ENCODE data around the gene SLC30A5. TPM values are rescaled to one million over a fixed set of nuclear protein-coding genes. Genes with fewer than 3 reads are reported as not detected.

SLC30A5 gene
- total and polyA plus RNA-seq, 2 of the 13 experiments (the other 11 are each of a cell fraction or from before 2014, with no cell fraction given): 46.0 to 53.6 TPM

DNA sequence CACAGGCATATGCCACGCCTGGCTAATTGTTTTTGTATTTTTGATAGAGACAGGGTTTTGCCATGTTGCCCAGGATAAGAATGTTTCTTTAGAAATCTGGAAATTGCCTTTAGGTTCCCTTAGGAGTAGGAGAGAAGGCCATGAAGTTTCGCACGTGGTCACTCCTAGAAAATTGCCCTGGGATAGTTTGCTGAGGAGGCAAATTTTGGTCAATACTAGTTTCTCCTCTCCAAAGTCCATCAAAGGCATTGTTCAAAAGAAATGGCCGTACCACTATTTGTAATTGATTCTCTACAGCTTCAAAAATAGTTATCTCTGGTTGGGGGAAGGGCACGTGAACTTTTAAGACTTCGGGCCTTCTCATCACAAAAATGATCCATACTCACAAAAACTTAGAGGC, 845 bp upstream of the SLC30A5 start (continued):
- no peak for TF ChIP-seq ZNF83 (CRISPR knock-in tag; IDR thresholded peaks at IDR 0.05; ENCODE audit: borderline replicate concordance)
- TF ChIP-seq MTA3 (CRISPR knock-in tag; IDR thresholded peaks at IDR 0.05): no peak

- Histone ChIP-seq H3K4me2 (ENCODE audit: low read depth, low read length) (no peak overlapping the region), H3K4me3 (replicated peaks in 1 of 3; ENCODE audit: insufficient read depth in 1 of 3, low read depth in 2 of 3, low read length in 3 of 3) (no peak overlapping the region), H3K27me3 (ENCODE audit: control insufficient read depth in 1 of 2, insufficient read depth in 2 of 2, low read length in 2 of 2) (no peaks in the 10 kb centered on the region), H3K4me1 (ENCODE audit: insufficient read depth, low read length) (peaks cover 28% of the 10 kb centered on the region), H2AFZ (ENCODE audit: low read length) (no peak overlapping the region), H3K79me2 (ENCODE audit: insufficient read depth, low read length) (peaks cover 28% of the 10 kb centered on the region), H3K36me3 (replicated peaks in 1 of 2; ENCODE audit: control insufficient read depth in 1 of 2, insufficient read depth in 2 of 2, low read length in 2 of 2) (peaks cover 3 to 14% of the 10 kb centered on the region in 2 experiments; a peak in 1 of 5 replicates), H3K9ac (ENCODE audit: insufficient read depth, low read depth, low read length) (no peak overlapping the region), H3K27ac (ENCODE audit: extremely low read length, insufficient read depth, low read length) (no peak overlapping the region), H4K20me1 (ENCODE audit: insufficient read depth, low read length) (no peaks in the 10 kb centered on the region; the same call in 1 of the 2 replicates), H3K9me3 (ENCODE audit: low read length) (no peaks in the 10 kb centered on the region)
- WGBS (ENCODE audit: low lambda C conversion rate): 100% methylated on average over 3 of the region's 3 CpGs
- ATAC-seq (no peak), DNase-seq (ENCODE audit: low spot score) (no peak), FAIRE-seq (no peak)
- intact Hi-C loops (cut with micrococcal nuclease; ENCODE audit: unreplicated experiment) (no loop called here), in situ Hi-C loops (cut with HindIII; ENCODE audit: extremely low pct_ligation_motif_present, low pct_unique_long_range_greater_than_20kb) (loop anchor here (10.0 kb wide), 1 partner anchor 235 kb away; the partner anchor contains the start of gene CCDC125)
- BruUV-seq (replicated peaks): no TSS peak
- CTCF ChIA-PET (ENCODE audit: low intra/inter-chr PET ratio, low total read pairs): no interaction called here
- POLR2A ChIA-PET: no interaction called here
- TF ChIP-seq TGIF2 (CRISPR knock-in tag; IDR thresholded peaks at IDR 0.05) (no peak), SKI (IDR thresholded peaks at IDR 0.05; ENCODE audit: partially characterized antibody) (no peak), BCL6 (CRISPR knock-in tag; IDR thresholded peaks at IDR 0.05) (no peak), MAX (IDR thresholded peaks at IDR 0.05) (no peak), GABPB1 (CRISPR knock-in tag; IDR thresholded peaks at IDR 0.05) (no peak), SMARCE1 (IDR thresholded peaks at IDR 0.05; ENCODE audit: borderline replicate concordance) (no peak), ZNF383 (CRISPR knock-in tag; IDR thresholded peaks at IDR 0.05; ENCODE audit: borderline replicate concordance) (no peak), PAF1 (CRISPR knock-in tag; IDR thresholded peaks at IDR 0.05) (no peak), SMARCC2 (IDR thresholded peaks at IDR 0.05) (no peak), ZFP1 (CRISPR knock-in tag; IDR thresholded peaks at IDR 0.05) (no peak), ATAD3A (CRISPR knock-in tag; IDR thresholded peaks at IDR 0.05) (no peak)
- TF ChIP-seq, protein P1, sequence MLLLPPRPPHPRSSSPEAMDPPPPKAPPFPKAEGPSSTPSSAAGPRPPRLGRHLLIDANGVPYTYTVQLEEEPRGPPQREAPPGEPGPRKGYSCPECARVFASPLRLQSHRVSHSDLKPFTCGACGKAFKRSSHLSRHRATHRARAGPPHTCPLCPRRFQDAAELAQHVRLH (CRISPR knock-in tag; IDR thresholded peaks at IDR 0.05; ENCODE audit: borderline replicate concordance, low read depth): no peak
- TF ChIP-seq, protein P2, sequence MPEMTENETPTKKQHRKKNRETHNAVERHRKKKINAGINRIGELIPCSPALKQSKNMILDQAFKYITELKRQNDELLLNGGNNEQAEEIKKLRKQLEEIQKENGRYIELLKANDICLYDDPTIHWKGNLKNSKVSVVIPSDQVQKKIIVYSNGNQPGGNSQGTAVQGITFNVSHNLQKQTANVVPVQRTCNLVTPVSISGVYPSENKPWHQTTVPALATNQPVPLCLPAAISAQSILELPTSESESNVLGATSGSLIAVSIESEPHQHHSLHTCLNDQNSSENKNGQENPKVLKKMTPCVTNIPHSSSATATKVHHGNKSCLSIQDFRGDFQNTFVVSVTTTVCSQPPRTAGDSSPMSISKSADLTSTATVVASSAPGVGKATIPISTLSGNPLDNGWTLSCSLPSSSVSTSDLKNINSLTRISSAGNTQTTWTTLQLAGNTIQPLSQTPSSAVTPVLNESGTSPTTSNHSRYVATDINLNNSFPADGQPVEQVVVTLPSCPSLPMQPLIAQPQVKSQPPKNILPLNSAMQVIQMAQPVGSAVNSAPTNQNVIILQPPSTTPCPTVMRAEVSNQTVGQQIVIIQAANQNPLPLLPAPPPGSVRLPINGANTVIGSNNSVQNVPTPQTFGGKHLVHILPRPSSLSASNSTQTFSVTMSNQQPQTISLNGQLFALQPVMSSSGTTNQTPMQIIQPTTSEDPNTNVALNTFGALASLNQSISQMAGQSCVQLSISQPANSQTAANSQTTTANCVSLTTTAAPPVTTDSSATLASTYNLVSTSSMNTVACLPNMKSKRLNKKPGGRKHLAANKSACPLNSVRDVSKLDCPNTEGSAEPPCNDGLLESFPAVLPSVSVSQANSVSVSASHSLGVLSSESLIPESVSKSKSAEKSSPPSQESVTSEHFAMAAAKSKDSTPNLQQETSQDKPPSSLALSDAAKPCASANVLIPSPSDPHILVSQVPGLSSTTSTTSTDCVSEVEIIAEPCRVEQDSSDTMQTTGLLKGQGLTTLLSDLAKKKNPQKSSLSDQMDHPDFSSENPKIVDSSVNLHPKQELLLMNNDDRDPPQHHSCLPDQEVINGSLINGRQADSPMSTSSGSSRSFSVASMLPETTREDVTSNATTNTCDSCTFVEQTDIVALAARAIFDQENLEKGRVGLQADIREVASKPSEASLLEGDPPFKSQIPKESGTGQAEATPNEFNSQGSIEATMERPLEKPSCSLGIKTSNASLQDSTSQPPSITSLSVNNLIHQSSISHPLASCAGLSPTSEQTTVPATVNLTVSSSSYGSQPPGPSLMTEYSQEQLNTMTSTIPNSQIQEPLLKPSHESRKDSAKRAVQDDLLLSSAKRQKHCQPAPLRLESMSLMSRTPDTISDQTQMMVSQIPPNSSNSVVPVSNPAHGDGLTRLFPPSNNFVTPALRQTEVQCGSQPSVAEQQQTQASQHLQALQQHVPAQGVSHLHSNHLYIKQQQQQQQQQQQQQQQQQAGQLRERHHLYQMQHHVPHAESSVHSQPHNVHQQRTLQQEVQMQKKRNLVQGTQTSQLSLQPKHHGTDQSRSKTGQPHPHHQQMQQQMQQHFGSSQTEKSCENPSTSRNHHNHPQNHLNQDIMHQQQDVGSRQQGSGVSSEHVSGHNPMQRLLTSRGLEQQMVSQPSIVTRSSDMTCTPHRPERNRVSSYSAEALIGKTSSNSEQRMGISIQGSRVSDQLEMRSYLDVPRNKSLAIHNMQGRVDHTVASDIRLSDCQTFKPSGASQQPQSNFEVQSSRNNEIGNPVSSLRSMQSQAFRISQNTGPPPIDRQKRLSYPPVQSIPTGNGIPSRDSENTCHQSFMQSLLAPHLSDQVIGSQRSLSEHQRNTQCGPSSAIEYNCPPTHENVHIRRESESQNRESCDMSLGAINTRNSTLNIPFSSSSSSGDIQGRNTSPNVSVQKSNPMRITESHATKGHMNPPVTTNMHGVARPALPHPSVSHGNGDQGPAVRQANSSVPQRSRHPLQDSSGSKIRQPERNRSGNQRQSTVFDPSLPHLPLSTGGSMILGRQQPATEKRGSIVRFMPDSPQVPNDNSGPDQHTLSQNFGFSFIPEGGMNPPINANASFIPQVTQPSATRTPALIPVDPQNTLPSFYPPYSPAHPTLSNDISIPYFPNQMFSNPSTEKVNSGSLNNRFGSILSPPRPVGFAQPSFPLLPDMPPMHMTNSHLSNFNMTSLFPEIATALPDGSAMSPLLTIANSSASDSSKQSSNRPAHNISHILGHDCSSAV (CRISPR knock-in tag; IDR thresholded peaks at IDR 0.05; ENCODE audit: borderline replicate concordance): no peak
- TF ChIP-seq, protein P3, sequence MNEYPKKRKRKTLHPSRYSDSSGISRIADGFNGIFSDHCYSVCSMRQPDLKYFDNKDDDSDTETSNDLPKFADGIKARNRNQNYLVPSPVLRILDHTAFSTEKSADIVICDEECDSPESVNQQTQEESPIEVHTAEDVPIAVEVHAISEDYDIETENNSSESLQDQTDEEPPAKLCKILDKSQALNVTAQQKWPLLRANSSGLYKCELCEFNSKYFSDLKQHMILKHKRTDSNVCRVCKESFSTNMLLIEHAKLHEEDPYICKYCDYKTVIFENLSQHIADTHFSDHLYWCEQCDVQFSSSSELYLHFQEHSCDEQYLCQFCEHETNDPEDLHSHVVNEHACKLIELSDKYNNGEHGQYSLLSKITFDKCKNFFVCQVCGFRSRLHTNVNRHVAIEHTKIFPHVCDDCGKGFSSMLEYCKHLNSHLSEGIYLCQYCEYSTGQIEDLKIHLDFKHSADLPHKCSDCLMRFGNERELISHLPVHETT (CRISPR knock-in tag; conservative IDR thresholded peaks at IDR 0.05): no peak
Observed at GRCh38 chr5:69099302-69099701, 5.5 kb downstream of the SLC30A5 start.
